OCI-LY7 (cell line): ENCODE results near the gene H19. TPM values are rescaled to one million over a fixed set of nuclear protein-coding genes. Genes with fewer than 3 reads are reported as not detected.

Experiments used
- BruUV-seq: library from RNA; stranded (reverse); fragments of 400-500 nt; replicated peaks from 2 replicates; lab custom pipeline; 2021; lab: Mats Ljungman, UMichigan
- CTCF ChIA-PET: fragments of 300-600 bp; sonication (Branson Sonifier 250); formaldehyde crosslinking; loops from one replicate; lab custom pipeline; 2022; ENCODE audit warnings: antibody characterized with exemption; ENCODE audit not compliant: unreplicated experiment; lab: Charles Lee
- POLR2A ChIA-PET: fragments of 300-600 bp; sonication (Branson Sonifier 250); formaldehyde crosslinking; loops from one replicate; lab custom pipeline; 2022; ENCODE audit warnings: antibody characterized with exemption; lab: Charles Lee
- DNase-seq: peaks from one replicate; pipeline ENCODE4 v3.0.0-alpha.2; 2015; ENCODE audit warnings: low spot score
- H2AFZ ChIP-seq: fragments of 200-600 bp; sonication (generic), shearing (Covaris generic); 2 replicates; pipeline ENCODE4 v1.6.1; 2014; ENCODE audit warnings: mild to moderate bottlenecking, antibody characterized with exemption, low read length, moderate library complexity
- H3K27ac ChIP-seq: fragments of 200-600 bp; sonication (generic); 2 replicates; pipeline ENCODE4 v1.5.1; 2014; ENCODE audit warnings: mixed run types, low read depth, mild to moderate bottlenecking, moderate library complexity, low read length, inconsistent platforms; ENCODE audit not compliant: poor library complexity, severe bottlenecking
- H3K36me3 ChIP-seq: fragments of 200-600 bp; sonication (generic); 2 replicates; pipeline ENCODE4 v1.6.1; 2014; ENCODE audit warnings: mild to moderate bottlenecking, antibody characterized with exemption, low read length, moderate library complexity, mixed read lengths; ENCODE audit not compliant: insufficient read depth
- H3K4me1 ChIP-seq: fragments of 200-600 bp; sonication (generic); 2 replicates; pipeline ENCODE4 v1.5.1; 2014; ENCODE audit warnings: mild to moderate bottlenecking, low read length; ENCODE audit not compliant: insufficient read depth, poor library complexity, severe bottlenecking
- H3K4me2 ChIP-seq: fragments of 200-600 bp; sonication (generic); 2 replicates; pipeline ENCODE4 v1.6.1; 2014; ENCODE audit warnings: mild to moderate bottlenecking, low read length
- H3K4me3 ChIP-seq: fragments of 200-600 bp; sonication (generic); 2 replicates; pipeline ENCODE4 v1.5.1; 2014; ENCODE audit warnings: mild to moderate bottlenecking, low read depth, low read length; ENCODE audit not compliant: poor library complexity, severe bottlenecking
- H3K79me2 ChIP-seq: fragments of 200-600 bp; sonication (generic); 2 replicates; pipeline ENCODE4 v1.6.1; 2016; ENCODE audit warnings: low read depth, mild to moderate bottlenecking, low read length, moderate library complexity, mixed read lengths; ENCODE audit not compliant: insufficient read depth
- H3K9me2 ChIP-seq: fragments of 200-600 bp; sonication (generic); 2 replicates; pipeline ENCODE4 v1.6.1; 2016; ENCODE audit warnings: mild to moderate bottlenecking, low read length, mixed read lengths; ENCODE audit not compliant: insufficient read depth
- H3K9me3 ChIP-seq: fragments of 200-600 bp; sonication (generic); 2 replicates; pipeline ENCODE4 v1.6.1; 2014; ENCODE audit warnings: mild to moderate bottlenecking, mixed run types, low read length, mixed read lengths
- H4K20me1 ChIP-seq: fragments of 200-600 bp; sonication (generic); 2 replicates; pipeline ENCODE4 v1.6.1; 2014; ENCODE audit warnings: mild to moderate bottlenecking, antibody characterized with exemption, low read length, moderate library complexity, mixed read lengths; ENCODE audit not compliant: insufficient read depth
- CTCF ChIP-seq: fragments of 200-600 bp; sonication (generic); conservative IDR thresholded peaks from 2 replicates; pipeline ENCODE4 v1.5.1; 2014; ENCODE audit warnings: mild to moderate bottlenecking, antibody characterized with exemption, low read length, moderate library complexity, mixed read lengths
- EZH2phosphoT487 ChIP-seq: fragments of 200-600 bp; sonication (generic); IDR thresholded peaks from 2 replicates; pipeline ENCODE4 v1.6.1; 2018; ENCODE audit warnings: low read depth, borderline replicate concordance, mild to moderate bottlenecking, mixed run types, antibody characterized with exemption, low read length, moderate library complexity, mixed read lengths
- intact Hi-C: fragments of 100-400 bp; cut with micrococcal nuclease; formaldehyde crosslinking; loops from one replicate; pipeline ENCODE4 v1.10.0; 2022; ENCODE audit not compliant: unreplicated experiment
- total RNA-seq, 2 experiments: library from RNA; depleted of rRNA in 1 of 2; stranded (reverse); fragments of >200 nt in 1 of 2; shearing (Covaris generic) in 1 of 2; gene quantifications; 2 replicates each; pipeline ENCODE4 v1.2.3, GENCODE V29; 2014 to 2022

The H19 gene
- total RNA-seq, 2 experiments from 2014 or later = not detected

- no peaks in the 10 kb centered on the region for H3K36me3 ChIP-seq
- no peak overlapping the region for H2AFZ ChIP-seq
- no peaks in the 10 kb centered on the region for H3K9me2 ChIP-seq
- intact Hi-C loops = no loop called here
- POLR2A ChIA-PET = interaction anchor here (0.7 kb wide), 1 partner anchor 1050 kb away, joined by 3 read pairs; no protein-coding TSS in a partner anchor
- H3K4me3 ChIP-seq = no peak overlapping the region
- H3K9me3 ChIP-seq = no peaks in the 10 kb centered on the region
- CTCF ChIA-PET = interaction anchor here (0.6 kb wide), 1 partner anchor 110 kb away, joined by 10 read pairs; no protein-coding TSS in a partner anchor
- H3K4me2 ChIP-seq = no peak overlapping the region
- H3K79me2 ChIP-seq = no peaks in the 10 kb centered on the region
- DNase-seq = no peak
- no peak overlapping the region for H3K27ac ChIP-seq
- TF ChIP-seq EZH2phosphoT487 (no peak), CTCF (no peak)
- H3K4me1 ChIP-seq = no peaks in the 10 kb centered on the region
- no TSS peak for BruUV-seq
- H4K20me1 ChIP-seq = no peaks in the 10 kb centered on the region
Observed at GRCh38 chr11:2039198-2039759, 41.6 kb upstream of the H19 start.

- H3K4me3 ChIP-seq = no peak overlapping the region
- no peaks in the 10 kb centered on the region for H3K9me3 ChIP-seq
- BruUV-seq = no TSS peak
- no peaks in the 10 kb centered on the region for H4K20me1 ChIP-seq
- H2AFZ ChIP-seq = no peak overlapping the region
- no peaks in the 10 kb centered on the region for H3K4me1 ChIP-seq
- ChIA-PET POLR2A (no interaction called here), CTCF (interaction anchor here (0.6 to 1.5 kb wide), 2 partner anchors 8 to 115 kb away, joined by 4 read pairs; no protein-coding TSS in a partner anchor)
- H3K9me2 ChIP-seq = no peaks in the 10 kb centered on the region
- no peaks in the 10 kb centered on the region for H3K36me3 ChIP-seq
- TF ChIP-seq EZH2phosphoT487 = no peak
- no peak overlapping the region for H3K4me2 ChIP-seq
- H3K79me2 ChIP-seq = no peaks in the 10 kb centered on the region
- intact Hi-C loops = no loop called here
- H3K27ac ChIP-seq = no peak overlapping the region
- no peak for DNase-seq
Observed at GRCh38 chr11:2036863-2037486, 39.3 kb upstream of the H19 start.

DNA sequence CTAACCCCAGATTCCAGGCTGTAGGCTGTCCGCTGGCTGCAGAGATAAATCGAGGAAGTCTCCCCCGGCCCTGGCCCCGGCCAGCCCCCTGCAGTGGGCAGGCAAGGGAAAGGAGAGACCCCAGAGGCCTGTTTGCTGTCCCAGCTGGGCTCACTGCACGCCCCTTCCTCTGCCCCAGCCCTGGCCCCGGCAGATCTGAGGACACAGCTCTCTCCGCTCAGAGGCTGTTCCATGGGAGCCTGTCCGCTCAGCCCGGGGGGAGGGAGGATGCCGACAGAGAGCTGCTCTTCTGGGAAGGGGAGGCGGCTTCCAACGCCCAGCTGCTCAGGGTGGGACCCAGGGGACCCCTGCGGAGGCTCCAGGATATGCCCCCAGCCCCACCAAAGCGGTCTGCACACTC is 37.7 kb upstream of the H19 start:
- POLR2A ChIA-PET = no interaction called here
- no peak overlapping the region for H3K27ac ChIP-seq
- BruUV-seq = no TSS peak

More for the DNA sequence above, 37.7 kb upstream of the H19 start:
- intact Hi-C loops = no loop called here
- Histone ChIP-seq H2AFZ (no peak overlapping the region), H3K9me3 (no peaks in the 10 kb centered on the region), H3K79me2 (no peaks in the 10 kb centered on the region), H3K9me2 (no peaks in the 10 kb centered on the region), H3K4me2 (no peak overlapping the region), H3K4me3 (no peak overlapping the region), H3K4me1 (no peaks in the 10 kb centered on the region), H4K20me1 (no peaks in the 10 kb centered on the region), H3K36me3 (no peaks in the 10 kb centered on the region)
- TF ChIP-seq EZH2phosphoT487 (no peak), CTCF (no peak)
- CTCF ChIA-PET = no interaction called here
- no peak for DNase-seq
